SU-DHL-6 (cell line): ENCODE data around the gene RAB20.
"Not testable (repeated sequence)": the region's sequence is repeated elsewhere in the genome, so short reads cannot be mapped to it uniquely, and the experiment has no call there.

Source experiments
- H2AFZ ChIP-seq: fragments of 200-600 bp; sonication (generic); 2 replicates; pipeline ENCODE4 v1.6.1; 2014; ENCODE audit warnings: low read depth, mild to moderate bottlenecking, moderate library complexity, mixed read lengths, antibody characterized with exemption, low read length; ENCODE audit not compliant: severe bottlenecking
- H3F3A ChIP-seq: fragments of 200-600 bp; shearing (Covaris generic); 2 replicates; pipeline ENCODE4 v1.6.0; 2016; ENCODE audit warnings: antibody characterized with exemption, mild to moderate bottlenecking; ENCODE audit not compliant: insufficient read depth
- H3K27ac ChIP-seq: fragments of 200-600 bp; sonication (generic); 2 replicates; pipeline ENCODE4 v1.5.1; 2016; ENCODE audit warnings: low read depth, mild to moderate bottlenecking, low read length, moderate library complexity, mixed read lengths
- H3K27me3 ChIP-seq: fragments of 200-600 bp; sonication (generic), shearing (Covaris generic); 2 replicates; pipeline ENCODE4 v1.6.0; 2014; ENCODE audit warnings: mild to moderate bottlenecking, low read length
- H3K36me3 ChIP-seq: fragments of 200-600 bp; sonication (generic); 2 replicates; pipeline ENCODE4 v1.6.1; 2014; ENCODE audit warnings: mild to moderate bottlenecking, low read length, mixed read lengths
- H3K4me2 ChIP-seq: fragments of 300-600, 200-600 bp; shearing (Covaris generic), sonication (generic); 2 replicates; pipeline ENCODE4 v1.6.0; 2014; ENCODE audit warnings: low read length, low read depth, mild to moderate bottlenecking; ENCODE audit not compliant: poor library complexity, severe bottlenecking
- H3K4me3 ChIP-seq: fragments of 200-600 bp; sonication (generic); 2 replicates; pipeline ENCODE4 v1.5.1; 2014; ENCODE audit warnings: antibody characterized with exemption, low read length, mild to moderate bottlenecking, mixed read lengths; ENCODE audit not compliant: insufficient read depth, poor library complexity, severe bottlenecking
- H3K79me2 ChIP-seq: fragments of 200-600 bp; sonication (generic); 2 replicates; pipeline ENCODE4 v1.6.1; 2014; ENCODE audit warnings: mild to moderate bottlenecking, low read length, moderate library complexity; ENCODE audit not compliant: insufficient read depth
- H3K9ac ChIP-seq: fragments of 200-600 bp; sonication (generic); 2 replicates; pipeline ENCODE4 v1.7.0; 2014; ENCODE audit warnings: mild to moderate bottlenecking, low read length
- H3K9me2 ChIP-seq: fragments of 200-600 bp; sonication (generic); replicated peaks from 2 replicates; pipeline ENCODE4 v1.6.1; 2014; ENCODE audit warnings: low read length; ENCODE audit not compliant: insufficient read depth
- H3K9me3 ChIP-seq: fragments of 200-600 bp; sonication (generic); 2 replicates; pipeline ENCODE4 v1.6.1; 2014; ENCODE audit warnings: low read length, mixed read lengths; ENCODE audit not compliant: insufficient read depth
- H4K20me1 ChIP-seq: fragments of 200-600 bp; sonication (generic); 2 replicates; pipeline ENCODE4 v1.6.1; 2014; ENCODE audit warnings: low read depth, mild to moderate bottlenecking, antibody characterized with exemption, low read length, moderate library complexity, mixed read lengths
- EZH2phosphoT487 ChIP-seq: fragments of 200-600 bp; sonication (generic), shearing (Covaris generic); conservative IDR thresholded peaks from 2 replicates; pipeline ENCODE4 v1.6.1; 2018; ENCODE audit warnings: mild to moderate bottlenecking, antibody characterized with exemption, low read length, moderate library complexity, mixed read lengths
- TF ChIP-seq, protein P1 (sequence below): fragments of 200-600 bp; sonication (generic); IDR thresholded peaks from one replicate; pipeline ENCODE4 v1.5.1; 2017; ENCODE audit warnings: antibody characterized with exemption, mild to moderate bottlenecking, low read length, moderate library complexity; ENCODE audit not compliant: insufficient read depth, poor library complexity, severe bottlenecking

The RAB20 gene

DNA sequence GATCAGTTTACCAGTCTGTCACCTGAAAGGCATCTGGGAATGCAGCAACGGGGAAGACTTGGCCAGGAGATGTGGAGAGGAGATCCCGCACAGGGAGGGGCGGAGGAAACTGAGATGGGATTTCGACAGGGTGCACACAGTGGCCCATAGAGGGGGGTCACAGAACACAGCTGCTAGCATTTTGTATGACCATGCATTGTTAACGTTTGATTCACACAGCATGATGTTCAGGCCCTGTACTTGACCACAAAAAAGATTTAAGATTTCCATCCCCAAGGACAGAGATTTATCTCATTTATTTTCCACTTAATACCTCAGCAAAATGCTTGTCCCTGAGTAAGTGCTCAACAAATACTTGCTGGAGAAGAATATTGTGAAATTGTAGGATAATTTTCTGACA lies 63.2 kb downstream of the RAB20 start:
- H3K79me2 ChIP-seq = no peaks in the 10 kb centered on the region
- no peak overlapping the region for H3K9ac ChIP-seq
- no peaks in the 10 kb centered on the region for H4K20me1 ChIP-seq
- H3F3A ChIP-seq = no peaks in the 10 kb centered on the region
- H3K9me3 ChIP-seq = no peaks in the 10 kb centered on the region
- H3K36me3 ChIP-seq = no peaks in the 10 kb centered on the region
- no peak overlapping the region for H2AFZ ChIP-seq
- H3K27me3 ChIP-seq = no peaks in the 10 kb centered on the region
- H3K4me3 ChIP-seq = no peak overlapping the region
- no peaks in the 10 kb centered on the region for H3K9me2 ChIP-seq
- no peak overlapping the region for H3K4me2 ChIP-seq
- no peak overlapping the region for H3K27ac ChIP-seq
- no peak for TF ChIP-seq EZH2phosphoT487
- TF ChIP-seq, protein P1, sequence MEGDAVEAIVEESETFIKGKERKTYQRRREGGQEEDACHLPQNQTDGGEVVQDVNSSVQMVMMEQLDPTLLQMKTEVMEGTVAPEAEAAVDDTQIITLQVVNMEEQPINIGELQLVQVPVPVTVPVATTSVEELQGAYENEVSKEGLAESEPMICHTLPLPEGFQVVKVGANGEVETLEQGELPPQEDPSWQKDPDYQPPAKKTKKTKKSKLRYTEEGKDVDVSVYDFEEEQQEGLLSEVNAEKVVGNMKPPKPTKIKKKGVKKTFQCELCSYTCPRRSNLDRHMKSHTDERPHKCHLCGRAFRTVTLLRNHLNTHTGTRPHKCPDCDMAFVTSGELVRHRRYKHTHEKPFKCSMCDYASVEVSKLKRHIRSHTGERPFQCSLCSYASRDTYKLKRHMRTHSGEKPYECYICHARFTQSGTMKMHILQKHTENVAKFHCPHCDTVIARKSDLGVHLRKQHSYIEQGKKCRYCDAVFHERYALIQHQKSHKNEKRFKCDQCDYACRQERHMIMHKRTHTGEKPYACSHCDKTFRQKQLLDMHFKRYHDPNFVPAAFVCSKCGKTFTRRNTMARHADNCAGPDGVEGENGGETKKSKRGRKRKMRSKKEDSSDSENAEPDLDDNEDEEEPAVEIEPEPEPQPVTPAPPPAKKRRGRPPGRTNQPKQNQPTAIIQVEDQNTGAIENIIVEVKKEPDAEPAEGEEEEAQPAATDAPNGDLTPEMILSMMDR = no peak

DNA sequence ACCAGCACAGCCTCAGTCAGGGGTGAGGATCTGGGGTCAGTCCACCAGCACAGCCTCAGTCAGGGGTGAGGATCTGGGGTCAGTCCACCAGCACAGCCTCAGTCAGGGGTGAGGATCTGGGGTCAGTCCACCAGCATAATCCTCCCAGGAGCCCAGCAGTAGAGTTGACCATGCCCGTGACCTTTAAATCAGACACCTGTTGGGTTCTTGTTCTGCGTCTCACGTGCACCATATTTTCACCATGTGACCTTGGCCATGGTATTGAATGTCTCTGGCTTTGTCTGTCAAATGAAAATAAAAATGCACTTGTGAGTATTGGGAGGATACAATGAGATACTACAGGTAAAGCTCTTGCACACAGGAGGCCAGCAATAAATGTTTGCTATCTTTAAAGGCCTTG lies 63.6 kb downstream of the RAB20 start:
- H3K4me2 ChIP-seq, H3K27me3 ChIP-seq, H3K36me3 ChIP-seq, H3K79me2 ChIP-seq, H3K9me2 ChIP-seq, H4K20me1 ChIP-seq, H3K9me3 ChIP-seq, H3K4me3 ChIP-seq, H3K9ac ChIP-seq, H2AFZ ChIP-seq, H3F3A ChIP-seq, H3K27ac ChIP-seq: not testable (repeated sequence)

DNA sequence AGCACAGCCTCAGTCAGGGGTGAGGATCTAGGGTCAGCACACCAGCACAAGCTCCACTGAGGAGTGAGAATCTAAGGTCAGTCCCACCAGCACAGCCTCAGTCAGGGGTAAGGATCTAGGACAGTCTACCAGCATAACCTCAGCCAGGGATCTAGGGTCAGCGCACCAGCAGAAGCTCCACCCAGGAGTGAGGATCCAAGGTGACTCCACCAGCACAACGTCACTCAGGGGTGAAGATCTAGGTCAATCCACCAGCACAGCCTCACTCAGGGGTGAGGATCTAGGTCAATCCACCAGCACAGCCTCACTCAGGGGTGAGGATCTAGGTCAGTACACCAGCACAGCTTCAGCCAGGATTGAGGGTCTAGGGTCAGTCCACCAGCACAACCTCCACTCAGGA lies 64.5 kb downstream of the RAB20 start:
- H3K4me3 ChIP-seq = no peak overlapping the region
- H3K79me2 ChIP-seq = no peaks in the 10 kb centered on the region
- H3F3A ChIP-seq = no peaks in the 10 kb centered on the region
- no peaks in the 10 kb centered on the region for H4K20me1 ChIP-seq
- H3K27ac ChIP-seq = no peak overlapping the region
- no peak overlapping the region for H3K9ac ChIP-seq
- no peaks in the 10 kb centered on the region for H3K9me3 ChIP-seq
- H3K36me3 ChIP-seq = no peaks in the 10 kb centered on the region
- no peak overlapping the region for H2AFZ ChIP-seq
- no peak overlapping the region for H3K4me2 ChIP-seq
- TF ChIP-seq, protein P1 = no peak
- no peaks in the 10 kb centered on the region for H3K9me2 ChIP-seq
- no peaks in the 10 kb centered on the region for H3K27me3 ChIP-seq

DNA sequence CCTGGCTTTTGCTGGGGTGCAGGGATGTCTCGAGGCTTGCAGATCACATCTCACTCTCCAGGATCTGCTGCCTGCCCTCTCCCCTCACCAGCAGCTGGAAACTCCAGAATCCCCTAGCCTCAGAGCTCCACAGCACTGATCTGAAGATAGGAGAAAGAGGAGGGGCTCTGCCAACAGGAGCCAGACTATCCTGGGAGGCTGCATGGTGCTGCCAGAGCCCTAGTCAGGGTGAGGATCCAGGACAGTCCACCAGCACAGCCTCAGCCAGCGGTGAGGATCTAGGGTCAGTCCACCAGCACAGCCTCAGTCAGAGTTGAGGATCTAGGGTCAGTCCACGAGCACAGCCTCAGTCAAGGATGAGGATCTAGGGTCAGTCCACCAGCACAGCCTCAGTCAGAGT lies 65.2 kb downstream of the RAB20 start:
- Histone ChIP-seq H4K20me1 (no peaks in the 10 kb centered on the region), H3K4me2 (no peak overlapping the region), H3K27me3 (no peaks in the 10 kb centered on the region), H3K9me3 (no peaks in the 10 kb centered on the region), H3K36me3 (no peaks in the 10 kb centered on the region), H3K4me3 (no peak overlapping the region), H2AFZ (no peak overlapping the region), H3F3A (no peaks in the 10 kb centered on the region), H3K79me2 (no peaks in the 10 kb centered on the region), H3K9me2 (no peaks in the 10 kb centered on the region), H3K9ac (no peak overlapping the region), H3K27ac (no peak overlapping the region)
- TF ChIP-seq, protein P1 = no peak
- TF ChIP-seq EZH2phosphoT487 = no peak
